CD4-positive, alpha-beta T cell (primary cell): Measurements from ENCODE around the gene GPR137. TPM values are rescaled to one million over a fixed set of nuclear protein-coding genes. Genes with fewer than 3 reads are reported as not detected.

ENCODE experiments used
- ATAC-seq: fragments of 200-7000 bp; cut with Tn5 transposase; one replicate; pipeline ENCODE4 v1.10.0; 2022; ENCODE audit warnings: mild to moderate bottlenecking; ENCODE audit not compliant: poor library complexity
- CTCF ChIA-PET: fragments of 350-600 bp; sonication (Branson Sonifier 250); formaldehyde crosslinking; loops from one replicate; lab custom pipeline; 2021; ENCODE audit warnings: antibody characterized with exemption, inconsistent platforms; lab: Charles Lee
- POLR2A ChIA-PET: fragments of 350-600 bp; sonication (Branson Sonifier 250); formaldehyde crosslinking; loops from one replicate; lab custom pipeline; 2021; ENCODE audit warnings: antibody characterized with exemption, inconsistent platforms; lab: Charles Lee
- DNase-seq, 14 experiments: peaks; one replicate each; pipeline ENCODE4 v3.0.0-alpha.2; 2013 to 2020; ENCODE audit warnings: mixed read lengths in 2 of 14
- H3K27ac ChIP-seq, 2 donors: one replicate each; pipeline versions ENCODE4 v1.5.1 to v1.7.0; 2013; ENCODE audit warnings: low read length in 2 of 2, low read depth in 1 of 2, mild to moderate bottlenecking in 1 of 2
- H3K27me3 ChIP-seq, 2 experiments: 1 replicate in 1 of 2; 2 replicates in 1 of 2; pipeline versions ENCODE4 v1.6.1 to v1.7.0; 2013; ENCODE audit warnings: low read length in 2 of 2, control low read depth in 1 of 2, mild to moderate bottlenecking in 1 of 2, moderate library complexity in 1 of 2; ENCODE audit not compliant: insufficient read depth in 2 of 2, control insufficient read depth in 1 of 2
- H3K36me3 ChIP-seq: one replicate; pipeline ENCODE4 v1.6.1; 2013; ENCODE audit warnings: low read length, control low read depth; ENCODE audit not compliant: insufficient read depth
- H3K4me1 ChIP-seq: one replicate; pipeline ENCODE4 v1.6.1; 2013; ENCODE audit warnings: low read length, control low read depth; ENCODE audit not compliant: insufficient read depth
- H3K4me3 ChIP-seq: one replicate; pipeline ENCODE4 v1.5.1; 2013; ENCODE audit warnings: mild to moderate bottlenecking, low read length, moderate library complexity
- H3K9me3 ChIP-seq, 2 experiments: 1 replicate in 1 of 2; 2 replicates in 1 of 2; pipeline versions ENCODE4 v1.6.1 to v1.7.0; 2013; ENCODE audit warnings: low read length in 2 of 2, mild to moderate bottlenecking in 2 of 2, control low read depth in 1 of 2, moderate library complexity in 1 of 2; ENCODE audit not compliant: control insufficient read depth in 1 of 2, insufficient read depth in 1 of 2
- H3K27ac Mint-ChIP-seq: one replicate; pipeline ENCODE4 v1.8.0; 2020; ENCODE audit warnings: mixed read lengths
- H3K27me3 Mint-ChIP-seq: one replicate; pipeline ENCODE4 v1.8.0; 2021; ENCODE audit warnings: mixed read lengths
- H3K36me3 Mint-ChIP-seq: one replicate; pipeline ENCODE4 v1.8.0; 2021; ENCODE audit warnings: low read depth, mixed read lengths
- H3K4me1 Mint-ChIP-seq: one replicate; pipeline ENCODE4 v1.8.0; 2021; ENCODE audit warnings: low read depth, mixed read lengths
- H3K4me3 Mint-ChIP-seq: one replicate; pipeline ENCODE4 v1.8.0; 2020; ENCODE audit warnings: mild to moderate bottlenecking, mixed read lengths
- H3K9me3 Mint-ChIP-seq: one replicate; pipeline ENCODE4 v1.8.0; 2020; ENCODE audit warnings: mixed read lengths
- intact Hi-C, 2 experiments: fragments of 100-400 bp; cut with DNase I in 1 of 2; cut with micrococcal nuclease in 1 of 2; formaldehyde crosslinking; loops; one replicate each; pipeline versions ENCODE4 v1.15.1 to v1.9.0; 2023 to 2025; cut with DNase I, micrococcal nuclease
- total RNA-seq, 174 experiments: library from RNA in 2 of 174; stranded (reverse) in 2 of 174; gene quantifications; one replicate each; pipeline ENCODE4 v1.2.3 and lab custom pipeline; 2021 to 2026
- TF ChIP-seq, protein P1 (sequence below): fragments of 200-600 bp; IDR thresholded peaks from one replicate; pipeline ENCODE4 v1.8.0; 2022; ENCODE audit warnings: antibody characterized with exemption, mild to moderate bottlenecking

GPR137 gene
- total RNA-seq, 2 experiments from 2014 or later: 13.8 to 16.6 TPM

DNA sequence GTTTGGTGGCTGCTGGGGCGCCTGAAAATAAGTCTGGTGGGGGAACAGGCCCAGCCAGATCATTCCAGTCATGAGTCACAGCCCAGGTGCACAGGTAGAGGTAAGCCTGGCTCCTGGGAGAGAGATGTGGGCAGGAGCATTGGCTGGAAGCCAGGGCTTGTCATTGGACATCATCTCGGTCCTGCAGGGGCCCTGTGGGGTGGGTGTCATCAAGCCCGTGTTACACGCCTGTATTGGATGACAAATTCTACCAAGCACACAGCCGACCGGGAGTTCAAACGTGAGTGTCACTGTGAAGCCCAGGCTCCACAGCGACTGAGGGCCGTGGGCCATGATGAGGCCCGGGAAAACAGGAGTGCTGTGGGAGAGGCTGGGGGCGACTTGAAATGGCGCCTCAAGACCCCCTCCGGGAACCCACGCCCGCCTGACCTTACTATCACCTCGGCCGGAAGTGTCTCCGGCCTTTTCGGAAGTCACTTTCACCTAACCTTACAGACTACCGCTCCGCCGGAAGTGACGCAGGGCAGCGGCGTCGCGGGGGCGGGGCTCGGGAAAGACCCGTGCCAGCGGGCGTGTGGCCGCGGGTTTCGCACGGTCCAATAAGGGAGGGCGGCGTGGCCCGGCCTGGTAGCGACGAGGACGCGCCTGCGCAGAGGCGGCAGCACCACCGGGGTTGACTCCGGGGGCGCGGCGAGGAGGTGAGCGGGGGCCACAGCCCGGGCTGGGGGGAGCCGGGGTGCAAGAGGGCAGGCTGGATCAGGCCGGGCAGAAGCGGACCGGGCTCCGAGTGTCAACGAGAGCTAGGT is 45.0 kb upstream of the GPR137 start, which contains the start of gene FKBP2:
TSS of gene FKBP2 (plus strand) at position 661 of the 806 bp plus-strand sequence. CDS start 1,293 bp downstream, outside the sequence.
- Mint-ChIP-seq H3K27me3 (no peaks in the 10 kb centered on the region), H3K9me3 (no peaks in the 10 kb centered on the region), H3K4me1 (peaks cover 40% of the 10 kb centered on the region), H3K4me3 (peak within 1 kb of the TSS; percentile 98), H3K27ac (peak within 1 kb of the TSS; percentile 100), H3K36me3 (peaks cover 32% of the 10 kb centered on the region)
- H3K27me3 ChIP-seq: no peaks in the 10 kb centered on the region
- peaks cover 22% of the 10 kb centered on the region for H3K36me3 ChIP-seq
- POLR2A ChIA-PET: interaction anchor here (0.6 to 5.5 kb wide), 22 partner anchors 9 to 1588 kb away, joined by 3 to 69 read pairs (median 5); partner anchors contain the start of genes BAD, CCDC88B, DNAJC4 and FERMT3
- H3K9me3 ChIP-seq: no peaks in the 10 kb centered on the region
- intact Hi-C loops: loop anchor here (1.0 to 5.0 kb wide), 7 partner anchors 10 to 64 kb away; partner anchors contain the start of genes DNAJC4 (in 2 of the 2), FERMT3 (in 2 of the 2), GPR137 (in 2 of the 2) and BAD (in 1 of the 2)
- CTCF ChIA-PET: interaction anchor here (0.9 to 1.9 kb wide), 7 partner anchors 9 to 102 kb away, joined by 3 to 10 read pairs (median 4); partner anchors contain the start of genes NUDT22, PLCB3 and TRPT1
- peaks cover 59% of the 10 kb centered on the region for H3K4me1 ChIP-seq
- H3K27ac ChIP-seq: peak within 1 kb of the TSS; percentile 97 to 100
- TF ChIP-seq, protein P1, sequence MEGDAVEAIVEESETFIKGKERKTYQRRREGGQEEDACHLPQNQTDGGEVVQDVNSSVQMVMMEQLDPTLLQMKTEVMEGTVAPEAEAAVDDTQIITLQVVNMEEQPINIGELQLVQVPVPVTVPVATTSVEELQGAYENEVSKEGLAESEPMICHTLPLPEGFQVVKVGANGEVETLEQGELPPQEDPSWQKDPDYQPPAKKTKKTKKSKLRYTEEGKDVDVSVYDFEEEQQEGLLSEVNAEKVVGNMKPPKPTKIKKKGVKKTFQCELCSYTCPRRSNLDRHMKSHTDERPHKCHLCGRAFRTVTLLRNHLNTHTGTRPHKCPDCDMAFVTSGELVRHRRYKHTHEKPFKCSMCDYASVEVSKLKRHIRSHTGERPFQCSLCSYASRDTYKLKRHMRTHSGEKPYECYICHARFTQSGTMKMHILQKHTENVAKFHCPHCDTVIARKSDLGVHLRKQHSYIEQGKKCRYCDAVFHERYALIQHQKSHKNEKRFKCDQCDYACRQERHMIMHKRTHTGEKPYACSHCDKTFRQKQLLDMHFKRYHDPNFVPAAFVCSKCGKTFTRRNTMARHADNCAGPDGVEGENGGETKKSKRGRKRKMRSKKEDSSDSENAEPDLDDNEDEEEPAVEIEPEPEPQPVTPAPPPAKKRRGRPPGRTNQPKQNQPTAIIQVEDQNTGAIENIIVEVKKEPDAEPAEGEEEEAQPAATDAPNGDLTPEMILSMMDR: no peak
- peak within 1 kb of the TSS; percentile 80 for H3K4me3 ChIP-seq
- DNase-seq (peak; percentile 92 to 100 (median 97)), ATAC-seq (peak; percentile 66)

GRCh38 chr11:64241241-64241490 is 44.5 kb upstream of the GPR137 start:
- Mint-ChIP-seq H3K27ac (peak overlapping the region; percentile 100), H3K36me3 (peaks cover 34% of the 10 kb centered on the region), H3K27me3 (no peaks in the 10 kb centered on the region), H3K9me3 (no peaks in the 10 kb centered on the region), H3K4me1 (peaks cover 44% of the 10 kb centered on the region), H3K4me3 (peak overlapping the region; percentile 98)
- H3K4me1 ChIP-seq: peaks cover 59% of the 10 kb centered on the region
- H3K27me3 ChIP-seq: no peaks in the 10 kb centered on the region
- H3K9me3 ChIP-seq: no peaks in the 10 kb centered on the region
- ATAC-seq: peak; percentile 81
- peak overlapping the region; percentile 97 to 100 for H3K27ac ChIP-seq
- peak in 7 of 14 experiments; percentile 99 to 100 (median 100) for DNase-seq
- H3K36me3 ChIP-seq: peaks cover 22% of the 10 kb centered on the region
- peak overlapping the region; percentile 80 for H3K4me3 ChIP-seq
- CTCF ChIA-PET: interaction anchor here (0.9 to 1.9 kb wide), 5 partner anchors 10 to 63 kb away, joined by 4 to 10 read pairs (median 7); partner anchors contain the start of genes NUDT22, PLCB3 and TRPT1
- POLR2A ChIA-PET: interaction anchor here (0.6 to 5.5 kb wide), 21 partner anchors 9 to 1588 kb away, joined by 3 to 69 read pairs (median 5); partner anchors contain the start of genes BAD, CCDC88B, DNAJC4 and FERMT3
- intact Hi-C loops: loop anchor here (1.0 to 5.0 kb wide), 7 partner anchors 11 to 64 kb away; partner anchors contain the start of genes DNAJC4 (in 2 of the 2), FERMT3 (in 2 of the 2), GPR137 (in 2 of the 2) and BAD (in 1 of the 2)
- TF ChIP-seq, protein P1: no peak
